Activated CD8-positive, alpha-beta T cell treated with anti-CD3 and anti-CD28 coated beads for 36 hours (primary cell): ENCODE measurements around the gene SHISA4. TPM values are rescaled to one million over a fixed set of nuclear protein-coding genes. Genes with fewer than 3 reads are reported as not detected.

Source experiments
- ATAC-seq: fragments of 200-7000 bp; cut with Tn5 transposase; one replicate; pipeline ENCODE4 v1.10.0; 2021; ENCODE audit warnings: mild to moderate bottlenecking, moderate library complexity
- CTCF ChIA-PET: fragments of 350-600 bp; sonication (Branson Sonifier 250); formaldehyde crosslinking; loops from one replicate; lab custom pipeline; 2021; ENCODE audit warnings: antibody characterized with exemption; lab: Charles Lee
- POLR2A ChIA-PET: fragments of 350-600 bp; sonication (Branson Sonifier 250); formaldehyde crosslinking; loops from one replicate; lab custom pipeline; 2021; ENCODE audit warnings: antibody characterized with exemption; lab: Charles Lee
- DNase-seq: peaks from one replicate; pipeline ENCODE4 v3.0.0-alpha.2; 2020
- H3K27ac Mint-ChIP-seq: one replicate; pipeline ENCODE4 v1.8.0; 2021; ENCODE audit warnings: mild to moderate bottlenecking, mixed read lengths
- H3K27me3 Mint-ChIP-seq: one replicate; pipeline ENCODE4 v1.8.0; 2021; ENCODE audit warnings: mixed read lengths
- H3K36me3 Mint-ChIP-seq: one replicate; pipeline ENCODE4 v1.8.0; 2021; ENCODE audit warnings: low read depth, mixed read lengths
- H3K4me1 Mint-ChIP-seq: one replicate; pipeline ENCODE4 v1.8.0; 2021; ENCODE audit warnings: low read depth, mixed read lengths
- H3K4me3 Mint-ChIP-seq: one replicate; pipeline ENCODE4 v1.8.0; 2021; ENCODE audit warnings: mild to moderate bottlenecking, moderate library complexity, mixed read lengths
- H3K9me3 Mint-ChIP-seq: one replicate; pipeline ENCODE4 v1.8.0; 2021; ENCODE audit warnings: mixed read lengths
- CTCF ChIP-seq: fragments of 200-600 bp; IDR thresholded peaks from one replicate; pipeline ENCODE4 v1.8.0; 2022; ENCODE audit warnings: antibody characterized with exemption, mild to moderate bottlenecking
- intact Hi-C: fragments of 100-400 bp; cut with micrococcal nuclease; formaldehyde crosslinking; loops from one replicate; pipeline ENCODE4 v1.10.0; 2022
- total RNA-seq, 2 experiments: library from RNA; stranded (reverse); gene quantifications; one replicate each; pipeline ENCODE4 v1.2.3, GENCODE V29; 2021

SHISA4 gene
- total RNA-seq, 2 experiments from 2014 or later: 0.47 TPM; not detected in 1

DNA sequence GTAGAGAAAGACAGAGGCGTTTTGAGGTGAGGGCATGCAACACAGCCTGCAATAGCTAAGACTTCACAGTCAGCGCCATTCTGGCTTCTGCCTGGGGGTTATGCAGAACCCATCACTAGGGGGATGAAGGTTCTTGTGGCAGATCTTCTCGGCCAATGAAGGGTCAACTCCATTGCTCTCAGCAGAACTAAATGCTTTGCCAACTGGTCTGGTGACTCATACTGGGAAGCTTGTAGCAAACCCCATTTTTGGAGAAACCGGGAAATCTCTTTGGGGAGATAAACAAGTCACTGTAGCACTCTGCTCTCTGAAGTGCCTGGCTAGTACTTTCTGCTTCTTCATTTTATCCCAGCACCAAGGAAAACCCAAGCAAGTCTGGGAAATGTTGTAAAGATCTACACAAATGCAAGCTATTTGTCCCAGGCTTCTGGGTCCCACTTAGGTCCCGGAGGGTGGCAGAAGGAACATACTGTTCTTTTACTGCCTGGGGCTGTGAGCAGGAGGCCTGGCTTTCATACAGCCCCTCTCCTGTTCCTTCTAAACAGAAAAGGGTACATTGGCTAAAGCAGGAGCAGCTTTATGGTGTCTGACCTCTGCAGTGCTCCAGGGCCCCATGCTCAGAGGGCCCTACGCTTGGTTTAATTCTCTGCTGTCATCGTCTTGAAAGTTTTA, 28.8 kb downstream of the SHISA4 start:
- intact Hi-C loops: no loop called here
- DNase-seq (no peak), ATAC-seq (no peak)
- ChIA-PET POLR2A (interaction anchor here (1.0 kb wide), 1 partner anchor 64 kb away, joined by 3 read pairs; no protein-coding TSS in a partner anchor), CTCF (interaction anchor here (1.1 kb wide), 1 partner anchor 21 kb away, joined by 4 read pairs; no protein-coding TSS in a partner anchor)
- TF ChIP-seq CTCF: no peak
- H3K4me1 Mint-ChIP-seq: no peaks in the 10 kb centered on the region
- H3K9me3 Mint-ChIP-seq: no peaks in the 10 kb centered on the region
- no peak overlapping the region for H3K27ac Mint-ChIP-seq
- peaks cover 12% of the 10 kb centered on the region for H3K27me3 Mint-ChIP-seq
- H3K4me3 Mint-ChIP-seq: no peak overlapping the region
- no peaks in the 10 kb centered on the region for H3K36me3 Mint-ChIP-seq

DNA sequence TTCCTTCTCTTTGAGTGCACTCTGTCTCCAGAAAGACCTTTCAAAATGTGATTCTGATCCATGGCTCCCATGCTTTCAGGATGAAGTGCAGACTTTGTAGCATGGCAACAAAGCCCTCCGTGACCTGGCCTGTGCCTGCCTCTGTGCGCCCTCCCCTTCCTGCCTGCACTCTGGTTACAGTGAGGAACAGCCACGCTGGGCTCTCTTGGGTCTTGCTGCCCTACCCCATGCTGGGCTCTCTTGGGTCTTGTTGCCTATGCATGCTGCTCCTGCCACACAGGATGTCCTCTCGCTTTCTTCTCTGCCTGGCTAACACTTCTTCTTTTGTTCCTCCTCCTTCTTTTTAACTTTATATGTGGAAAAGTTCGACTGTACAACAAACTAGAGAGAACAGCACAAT, 29.6 kb downstream of the SHISA4 start:
- intact Hi-C loops: no loop called here
- POLR2A ChIA-PET: interaction anchor here (0.5 kb wide), 1 partner anchor 44 kb away, joined by 3 read pairs; no protein-coding TSS in a partner anchor
- no peaks in the 10 kb centered on the region for H3K36me3 Mint-ChIP-seq
- no peak for ATAC-seq
- no peak for TF ChIP-seq CTCF
- CTCF ChIA-PET: interaction anchor here (0.6 kb wide), 1 partner anchor 22 kb away, joined by 3 read pairs; no protein-coding TSS in a partner anchor
- no peaks in the 10 kb centered on the region for H3K9me3 Mint-ChIP-seq
- no peak overlapping the region for H3K4me3 Mint-ChIP-seq
- no peak overlapping the region for H3K27ac Mint-ChIP-seq
- no peak for DNase-seq
- peaks cover 12% of the 10 kb centered on the region for H3K27me3 Mint-ChIP-seq
- H3K4me1 Mint-ChIP-seq: no peaks in the 10 kb centered on the region

DNA sequence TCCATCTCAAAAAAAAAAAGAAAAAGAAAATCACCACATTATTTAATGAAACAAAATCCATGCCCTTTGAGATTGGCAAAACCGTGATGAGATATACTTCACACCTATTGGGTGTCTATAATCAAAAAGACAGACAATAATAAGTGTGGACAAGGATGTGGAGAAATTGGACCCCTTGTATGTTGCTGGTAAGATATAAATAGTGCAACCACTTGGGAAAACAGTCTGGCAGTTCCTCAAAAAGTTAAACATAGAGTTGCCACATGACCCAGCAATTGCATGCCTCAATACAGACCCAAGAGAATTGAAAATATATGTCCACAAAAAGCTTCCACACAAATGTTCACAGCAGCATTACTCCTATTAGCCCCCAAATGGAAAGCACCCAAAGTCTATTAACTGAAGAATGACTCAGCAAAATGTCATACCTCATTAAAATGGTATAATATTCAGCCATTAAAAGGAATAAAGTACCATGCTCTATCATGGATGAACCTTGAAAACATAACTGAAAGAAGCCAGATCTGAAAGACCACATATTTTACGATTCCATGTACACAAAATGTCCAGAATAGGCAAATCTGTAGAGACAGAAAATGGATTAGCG, 33.4 kb downstream of the SHISA4 start:
- Mint-ChIP-seq H3K36me3 (no peaks in the 10 kb centered on the region), H3K9me3 (no peaks in the 10 kb centered on the region), H3K27ac (no peak overlapping the region), H3K4me3 (no peak overlapping the region), H3K4me1 (no peaks in the 10 kb centered on the region), H3K27me3 (peaks cover 15% of the 10 kb centered on the region)
- DNase-seq (no peak), ATAC-seq (no peak)
- no peak for TF ChIP-seq CTCF
- intact Hi-C loops: no loop called here
- CTCF ChIA-PET: no interaction called here
- POLR2A ChIA-PET: no interaction called here

GRCh38 chr1:201925301-201925567, 36.5 kb downstream of the SHISA4 start:
- POLR2A ChIA-PET: interaction anchor here (0.6 kb wide), 1 partner anchor 647 kb away, joined by 3 read pairs; no protein-coding TSS in a partner anchor
- no peak for DNase-seq
- Mint-ChIP-seq H3K27me3 (peaks cover 18% of the 10 kb centered on the region), H3K9me3 (no peaks in the 10 kb centered on the region), H3K27ac (no peak overlapping the region), H3K4me1 (no peaks in the 10 kb centered on the region), H3K36me3 (no peaks in the 10 kb centered on the region), H3K4me3 (no peak overlapping the region)
- CTCF ChIA-PET: interaction anchor here (1.4 kb wide), 1 partner anchor 29 kb away, joined by 6 read pairs; no protein-coding TSS in a partner anchor
- TF ChIP-seq CTCF: no peak
- ATAC-seq: no peak
- intact Hi-C loops: no loop called here

DNA sequence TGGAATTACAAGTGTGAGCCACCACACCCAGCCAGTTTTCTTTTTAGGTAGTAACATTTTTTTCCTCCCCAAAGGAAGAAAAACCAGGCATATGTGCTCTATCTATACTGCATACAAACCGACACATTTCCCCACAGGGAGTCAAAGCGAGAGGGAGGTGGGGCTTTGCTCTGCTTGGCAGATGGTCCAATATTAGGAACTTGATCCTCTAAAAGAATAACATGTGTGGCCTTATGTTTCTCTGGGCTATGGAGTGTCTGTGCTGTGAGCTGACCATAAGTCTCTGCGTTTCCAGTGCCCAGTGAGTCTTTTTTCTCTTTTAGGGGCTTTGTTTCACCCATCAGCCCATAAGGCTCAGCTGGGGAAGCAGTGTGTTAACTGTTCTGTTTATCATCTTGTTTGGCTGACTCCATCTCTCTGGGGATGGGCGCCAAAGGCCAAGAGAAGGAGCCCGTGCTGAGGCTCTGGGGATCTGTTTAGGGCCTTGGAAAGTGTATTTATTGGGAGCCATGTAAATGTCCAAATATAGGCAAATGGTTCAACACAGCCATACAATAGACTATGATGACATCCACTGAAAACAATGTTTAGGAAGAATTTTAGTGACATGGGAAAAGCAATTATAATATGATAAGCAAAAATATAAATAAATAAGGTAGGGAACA, 37.4 kb downstream of the SHISA4 start:
- Mint-ChIP-seq H3K4me3 (no peak overlapping the region), H3K36me3 (no peaks in the 10 kb centered on the region), H3K27ac (no peak overlapping the region), H3K27me3 (peaks cover 15% of the 10 kb centered on the region), H3K9me3 (no peaks in the 10 kb centered on the region), H3K4me1 (no peaks in the 10 kb centered on the region)
- intact Hi-C loops: no loop called here
- no peak for DNase-seq
- CTCF ChIA-PET: interaction anchor here (1.4 kb wide), 1 partner anchor 30 kb away, joined by 6 read pairs; no protein-coding TSS in a partner anchor
- TF ChIP-seq CTCF: no peak
- POLR2A ChIA-PET: no interaction called here
- ATAC-seq: no peak
